GM23338 (cell line): ENCODE results near the gene BCR. TPM values are rescaled to one million over a fixed set of nuclear protein-coding genes. Genes with fewer than 3 reads are reported as not detected.

Experiments
- ATAC-seq: fragments of 200-7000 bp; cut with Tn5 transposase; 3 replicates; pipeline ENCODE4 v1.9.1; 2020
- DNase-seq: peaks from one replicate; pipeline ENCODE4 v3.0.0-alpha.2; 2015; ENCODE audit warnings: low spot score
- H2AFZ ChIP-seq: fragments of 200-600 bp; sonication (generic); 2 replicates; pipeline ENCODE4 v1.8.0; 2016; ENCODE audit warnings: antibody characterized with exemption, mild to moderate bottlenecking, moderate library complexity
- H3F3A ChIP-seq: fragments of 200-600 bp; sonication (generic); replicated peaks from 2 replicates; pipeline ENCODE4 v1.8.0; 2017; ENCODE audit warnings: antibody characterized with exemption, mixed run types, low read depth
- H3K27ac ChIP-seq: fragments of 200-600 bp; sonication (generic); 2 replicates; pipeline ENCODE4 v1.6.1; 2016; ENCODE audit warnings: low read depth
- H3K27me3 ChIP-seq: fragments of 200-600 bp; sonication (generic); 2 replicates; pipeline ENCODE4 v1.8.0; 2016; ENCODE audit warnings: mild to moderate bottlenecking, mixed run types, moderate library complexity; ENCODE audit not compliant: insufficient read depth
- H3K36me3 ChIP-seq: fragments of 200-600 bp; sonication (generic); 2 replicates; pipeline ENCODE4 v1.8.0; 2016; ENCODE audit warnings: mild to moderate bottlenecking; ENCODE audit not compliant: insufficient read depth
- H3K4me1 ChIP-seq: fragments of 200-600 bp; sonication (generic); 2 replicates; pipeline ENCODE4 v1.8.0; 2016; ENCODE audit warnings: mild to moderate bottlenecking, moderate library complexity; ENCODE audit not compliant: insufficient read depth
- H3K4me2 ChIP-seq: fragments of 200-600 bp; sonication (generic); 2 replicates; pipeline ENCODE4 v1.7.1; 2017; ENCODE audit warnings: mixed run types
- H3K4me3 ChIP-seq: fragments of 200-600 bp; sonication (generic); 2 replicates; pipeline ENCODE4 v1.6.1; 2016; ENCODE audit warnings: mixed run types
- H3K79me2 ChIP-seq: fragments of 200-600 bp; sonication (generic); replicated peaks from 2 replicates; pipeline ENCODE4 v1.8.0; 2017; ENCODE audit warnings: mild to moderate bottlenecking; ENCODE audit not compliant: insufficient read depth
- H3K9me2 ChIP-seq: fragments of 200-600 bp; sonication (generic); 2 replicates; pipeline ENCODE4 v1.8.0; 2017; ENCODE audit not compliant: insufficient read depth
- H4K20me1 ChIP-seq: fragments of 200-600 bp; sonication (generic); replicated peaks from 2 replicates; pipeline ENCODE4 v1.8.0; 2017; ENCODE audit warnings: mild to moderate bottlenecking; ENCODE audit not compliant: insufficient read depth
- H3K27ac Mint-ChIP-seq: 2 replicates; pipeline ENCODE4 v1.8.0; 2020; ENCODE audit warnings: inconsistent platforms, mild to moderate bottlenecking, moderate library complexity, mixed read lengths
- H3K27me3 Mint-ChIP-seq: 3 replicates; pipeline ENCODE4 v1.8.0; 2022; ENCODE audit warnings: low read depth, mild to moderate bottlenecking, moderate library complexity, mixed read lengths, inconsistent platforms; ENCODE audit not compliant: insufficient read depth, poor library complexity
- H3K36me3 Mint-ChIP-seq: 3 replicates; pipeline ENCODE4 v1.8.0; 2021; ENCODE audit warnings: low read depth, mild to moderate bottlenecking, inconsistent platforms, moderate library complexity, mixed read lengths
- H3K4me1 Mint-ChIP-seq: 3 replicates; pipeline ENCODE4 v1.8.0; 2020; ENCODE audit warnings: mild to moderate bottlenecking, inconsistent platforms, mixed read lengths
- H3K4me3 Mint-ChIP-seq: 3 replicates; pipeline ENCODE4 v1.8.0; 2021; ENCODE audit warnings: moderate library complexity, mild to moderate bottlenecking, inconsistent platforms, mixed read lengths
- H3K9me3 Mint-ChIP-seq: 3 replicates; pipeline ENCODE4 v1.8.0; 2020; ENCODE audit warnings: moderate library complexity, mild to moderate bottlenecking, inconsistent platforms, mixed read lengths
- CREB1 ChIP-seq: fragments of 250-450 bp; sonication (Bioruptor Pico); IDR thresholded peaks from 2 replicates; pipeline ENCODE4 v1.5.0; 2020; ENCODE audit warnings: low read depth, mild to moderate bottlenecking, moderate library complexity
- CTCF ChIP-seq, 2 experiments: fragments of 200-600 bp in 1 of 2; sonication (generic) in 1 of 2; conservative IDR thresholded peaks; 2 replicates each; pipeline versions ENCODE4 v1.5.1 to v1.6.1; 2016 to 2017; ENCODE audit warnings: antibody characterized with exemption in 2 of 2, low read depth in 2 of 2, mild to moderate bottlenecking in 2 of 2, moderate library complexity in 1 of 2
- ETS1 ChIP-seq: IDR thresholded peaks from 2 replicates; pipeline ENCODE4 v1.6.1; 2016; ENCODE audit warnings: antibody characterized with exemption
- EZH2 ChIP-seq: fragments of 200-600 bp; sonication (generic); IDR thresholded peaks from one replicate; pipeline ENCODE4 v1.8.0; 2017; ENCODE audit warnings: antibody characterized with exemption, mild to moderate bottlenecking, low read depth; ENCODE audit not compliant: unreplicated experiment
- EZH2phosphoT487 ChIP-seq: fragments of 200-600 bp; sonication (generic); IDR thresholded peaks from one replicate; pipeline ENCODE4 v1.8.1; 2018; ENCODE audit warnings: antibody characterized with exemption; ENCODE audit not compliant: unreplicated experiment
- JUNB ChIP-seq: IDR thresholded peaks from one replicate; pipeline ENCODE4 v1.6.1; 2016; ENCODE audit warnings: antibody characterized with exemption; ENCODE audit not compliant: unreplicated experiment
- NANOG ChIP-seq: IDR thresholded peaks from 2 replicates; pipeline ENCODE4 v1.6.1; 2016; ENCODE audit warnings: antibody characterized with exemption, borderline replicate concordance
- POLR2AphosphoS5 ChIP-seq: IDR thresholded peaks from 2 replicates; pipeline ENCODE4 v1.6.1; 2016; ENCODE audit warnings: antibody characterized with exemption, low read depth
- REST ChIP-seq: IDR thresholded peaks from one replicate; pipeline ENCODE4 v1.6.1; 2018; ENCODE audit warnings: antibody characterized with exemption; ENCODE audit not compliant: unreplicated experiment
- STAT1 ChIP-seq: IDR thresholded peaks from one replicate; pipeline ENCODE4 v1.6.1; 2016; ENCODE audit warnings: antibody characterized with exemption; ENCODE audit not compliant: unreplicated experiment
- ZNF114 ChIP-seq: fragments of 250-450 bp; sonication (Bioruptor Pico); IDR thresholded peaks from 2 replicates; pipeline ENCODE4 v1.5.0; 2020; ENCODE audit warnings: mild to moderate bottlenecking, moderate library complexity
- ZNF331 ChIP-seq: fragments of 250-450 bp; sonication (Bioruptor Pico); IDR thresholded peaks from 2 replicates; pipeline ENCODE4 v1.5.0; 2020; ENCODE audit warnings: low read depth, mild to moderate bottlenecking, moderate library complexity
- ZNF462 ChIP-seq: fragments of 250-450 bp; sonication (Bioruptor Pico); IDR thresholded peaks from 2 replicates; pipeline ENCODE4 v1.5.0; 2020; ENCODE audit warnings: mild to moderate bottlenecking, moderate library complexity
- polyA plus RNA-seq: library from polyadenylated mRNA; unstranded; fragments of >200 nt; fragmentation: Nextera tagmentation; extraction: Ambion mirVana; gene quantifications from 2 replicates; pipeline ENCODE4 v1.2.1, GENCODE V29; 2016
- total RNA-seq: library from RNA; depleted of rRNA; stranded (reverse); fragments of >200 nt; shearing (Covaris generic); gene quantifications from 2 replicates; pipeline ENCODE4 v1.2.3, GENCODE V29; 2014

BCR gene
- total and polyA plus RNA-seq, 2 experiments from 2014 or later = 17.7 to 121 TPM

DNA sequence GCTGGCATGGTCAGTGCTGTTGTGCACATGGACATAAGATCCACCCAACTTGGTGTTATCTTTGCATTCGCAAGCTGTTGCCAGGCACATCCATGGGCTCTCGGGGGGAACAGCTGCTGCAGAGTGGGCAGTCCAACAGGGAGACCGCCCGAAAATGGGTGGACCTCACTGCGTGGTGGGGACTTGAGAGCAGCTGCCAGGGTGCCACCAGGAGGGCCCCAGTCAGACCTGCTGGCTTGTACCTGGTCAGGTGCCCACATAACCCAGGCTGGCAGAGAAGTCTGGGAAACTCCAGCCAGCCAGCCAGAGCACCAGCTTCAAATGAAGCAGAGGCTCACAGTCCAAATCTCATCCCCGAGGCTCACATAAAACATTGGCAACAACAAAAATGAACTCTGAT lies 120.2 kb downstream of the BCR start:
- Histone ChIP-seq H3K27me3 (no peaks in the 10 kb centered on the region), H3K36me3 (peaks cover 7% of the 10 kb centered on the region; the same call in 1 of the 2 replicates), H3K27ac (no peak overlapping the region), H3K79me2 (no peaks in the 10 kb centered on the region), H3F3A (no peaks in the 10 kb centered on the region), H2AFZ (no peak overlapping the region), H3K4me2 (no peak overlapping the region), H3K9me2 (no peaks in the 10 kb centered on the region), H3K4me1 (no peaks in the 10 kb centered on the region), H4K20me1 (peaks cover 5% of the 10 kb centered on the region), H3K4me3 (no peak overlapping the region)
- DNase-seq (no peak), ATAC-seq (no peak)
- H3K27ac Mint-ChIP-seq = no peak overlapping the region
- no peaks in the 10 kb centered on the region; the same call in 2 of the 3 replicates for H3K9me3 Mint-ChIP-seq
- peaks cover 15% of the 10 kb centered on the region for H3K27me3 Mint-ChIP-seq
- peaks cover 69% of the 10 kb centered on the region for H3K36me3 Mint-ChIP-seq
- TF ChIP-seq JUNB = no peak
- TF ChIP-seq CREB1 = no peak
- no peak for TF ChIP-seq EZH2
- no peak for TF ChIP-seq NANOG
- no peak for TF ChIP-seq REST
- TF ChIP-seq POLR2AphosphoS5 = no peak
- TF ChIP-seq ETS1 = no peak
- no peak for TF ChIP-seq EZH2phosphoT487
- TF ChIP-seq ZNF114 (CRISPR knock-in tag) = no peak
- no peak for TF ChIP-seq STAT1
- TF ChIP-seq ZNF462 (CRISPR knock-in tag) = no peak
- TF ChIP-seq ZNF331 (CRISPR knock-in tag) = no peak
- TF ChIP-seq CTCF (conservative IDR thresholded peaks at IDR 0.05; ENCODE audit: low read depth in 2 of 2) = no peak
- H3K4me1 Mint-ChIP-seq = no peaks in the 10 kb centered on the region
- H3K4me3 Mint-ChIP-seq = no peak overlapping the region
